GM10847 (cell line): Measurements from ENCODE around the gene OSBP2.

Experiments
- POLR2A ChIP-seq: IDR thresholded peaks from 2 replicates; pipeline ENCODE4 v1.6.1; 2011; ENCODE audit not compliant: insufficient read length; ENCODE audit errors: extremely low read depth

Gene OSBP2

DNA sequence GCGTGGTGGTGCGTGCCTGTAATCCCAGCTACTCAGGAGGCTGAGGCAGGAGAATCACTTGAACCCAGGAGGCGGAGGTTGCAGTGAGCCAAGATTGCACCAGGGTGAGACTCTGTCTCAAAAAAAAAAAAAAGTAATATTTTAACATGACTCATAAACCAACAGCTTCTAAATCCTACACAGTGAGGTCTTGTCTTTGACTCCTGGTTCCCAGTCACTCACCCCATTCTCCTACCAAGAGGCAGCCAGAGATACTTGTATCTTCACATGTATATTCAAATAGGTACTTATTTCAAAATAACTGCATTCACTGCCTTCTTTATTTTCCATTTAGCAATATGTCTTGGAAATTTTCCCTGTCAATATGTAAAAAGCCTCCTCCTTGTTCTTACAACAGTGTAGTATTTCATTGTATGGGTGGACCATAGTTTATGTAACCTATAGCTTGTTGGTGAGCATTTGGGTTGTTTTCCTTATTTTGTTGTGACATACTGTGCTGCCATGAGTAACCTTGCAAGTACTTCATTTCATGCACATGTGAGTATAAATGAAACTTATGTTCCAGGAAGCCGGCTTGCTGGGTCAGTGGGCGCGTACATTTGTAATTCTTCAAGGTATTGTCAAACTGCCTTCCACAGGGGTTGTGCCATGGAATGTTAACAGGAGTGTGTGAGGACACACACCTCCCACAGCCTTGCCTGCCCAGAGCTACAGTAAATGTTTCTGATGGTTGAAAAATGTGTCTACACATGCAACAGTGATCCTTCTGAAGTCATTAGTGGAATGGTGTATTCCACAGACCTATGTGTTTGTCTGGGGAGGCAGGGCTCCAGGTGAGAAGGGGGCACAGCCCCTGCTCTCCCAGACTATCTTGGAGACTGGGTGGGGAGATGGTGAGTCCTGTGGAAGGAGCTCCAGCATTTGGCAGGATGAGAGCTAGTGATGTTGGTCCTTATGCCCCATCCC lies 47.9 kb downstream of the OSBP2 start:
- TF ChIP-seq POLR2A = no peak

DNA sequence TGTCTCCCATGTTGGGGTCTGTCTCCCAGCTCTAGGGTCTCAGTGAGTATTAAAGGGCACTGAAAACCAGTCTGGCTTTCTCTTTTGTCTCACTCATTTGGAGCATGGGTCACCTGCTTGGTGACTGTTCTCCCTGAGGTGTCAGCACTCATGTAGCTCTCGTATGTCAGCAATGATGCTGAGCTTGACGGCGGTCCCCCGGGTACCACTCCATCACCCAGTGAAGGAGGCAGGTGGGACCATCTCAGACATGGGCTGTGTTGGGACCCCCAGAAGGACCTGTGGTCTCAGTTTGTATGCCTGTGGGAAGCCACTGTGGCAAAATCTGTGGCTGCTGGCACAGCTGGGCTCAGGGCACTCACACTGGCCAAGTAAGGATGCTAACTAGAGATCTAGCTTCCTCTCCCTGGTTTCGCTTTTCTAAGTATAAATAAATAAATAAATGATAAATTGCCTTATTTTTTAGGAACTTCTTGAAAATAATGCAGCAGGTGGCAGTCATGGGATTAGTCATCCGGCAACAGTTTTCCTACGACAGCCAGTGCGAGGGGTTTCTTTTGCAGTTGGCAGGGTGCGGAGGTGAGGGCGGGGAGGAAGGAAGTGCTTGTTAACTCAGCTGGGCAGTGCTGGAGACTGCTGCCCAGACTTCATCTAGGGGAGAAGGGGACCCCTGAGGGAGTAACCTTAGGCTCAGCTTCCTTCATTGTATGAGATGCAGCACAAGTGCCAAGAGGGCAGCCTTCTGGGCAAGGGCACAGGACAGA lies 48.8 kb downstream of the OSBP2 start:
- no peak for TF ChIP-seq POLR2A

DNA sequence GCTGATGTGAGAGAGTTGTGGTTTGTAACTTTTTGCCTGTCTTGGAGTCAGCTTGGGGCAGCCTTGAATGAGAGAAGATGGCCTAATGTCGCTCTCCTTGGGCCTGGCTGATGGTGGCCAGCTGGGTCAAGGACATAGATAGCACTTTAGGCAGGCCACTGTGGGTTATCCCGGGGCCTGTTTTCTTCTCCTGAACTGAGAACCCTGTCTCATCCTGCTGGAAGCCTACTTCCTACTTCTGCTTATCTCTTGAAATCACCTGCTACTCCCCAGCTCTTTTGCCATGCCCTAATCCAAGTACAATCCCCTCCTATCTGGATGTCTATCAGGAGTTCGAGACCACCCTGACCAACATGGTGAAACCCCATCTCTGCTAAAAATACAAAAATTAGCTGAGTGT lies 49.5 kb downstream of the OSBP2 start:
- no peak for TF ChIP-seq POLR2A

DNA sequence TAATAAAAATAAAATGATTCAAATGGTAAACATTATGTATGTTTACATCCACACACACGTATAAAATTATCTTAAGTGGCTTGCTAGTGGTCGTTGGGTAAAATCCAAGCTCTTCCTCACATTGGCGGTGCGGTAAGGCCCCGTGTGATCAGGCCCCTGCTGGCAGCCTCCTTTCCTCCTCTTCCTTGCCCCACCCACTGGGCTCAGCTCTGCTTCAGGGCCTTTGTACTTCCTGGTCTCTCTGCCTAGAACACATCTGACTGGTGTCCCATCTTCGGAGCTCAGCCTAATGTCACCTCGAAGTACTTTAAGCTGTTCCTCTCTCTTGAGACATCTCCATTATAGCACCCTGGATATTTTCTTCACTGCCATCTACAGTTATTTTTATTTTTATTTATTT lies 52.8 kb downstream of the OSBP2 start:
- no peak for TF ChIP-seq POLR2A

DNA sequence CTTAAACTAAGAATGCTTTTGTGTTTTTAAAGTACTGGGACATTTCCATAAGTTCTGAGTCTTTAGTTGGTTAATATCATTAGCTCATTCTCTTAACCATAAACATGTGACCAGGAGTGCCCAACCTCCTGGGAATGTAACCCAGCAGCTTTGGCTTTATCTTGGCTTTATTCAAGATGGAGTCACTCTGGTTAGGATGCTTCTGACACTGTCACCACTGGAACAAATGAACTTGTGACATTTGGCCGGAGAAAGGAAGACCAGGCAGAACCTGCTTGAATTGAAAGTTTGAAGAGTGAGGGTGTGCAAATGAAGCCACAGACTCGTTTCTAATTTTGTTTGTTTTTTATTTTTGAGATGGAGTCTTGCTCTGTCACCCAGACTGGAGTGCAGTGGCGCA lies 54.6 kb downstream of the OSBP2 start:
- no peak for TF ChIP-seq POLR2A

DNA sequence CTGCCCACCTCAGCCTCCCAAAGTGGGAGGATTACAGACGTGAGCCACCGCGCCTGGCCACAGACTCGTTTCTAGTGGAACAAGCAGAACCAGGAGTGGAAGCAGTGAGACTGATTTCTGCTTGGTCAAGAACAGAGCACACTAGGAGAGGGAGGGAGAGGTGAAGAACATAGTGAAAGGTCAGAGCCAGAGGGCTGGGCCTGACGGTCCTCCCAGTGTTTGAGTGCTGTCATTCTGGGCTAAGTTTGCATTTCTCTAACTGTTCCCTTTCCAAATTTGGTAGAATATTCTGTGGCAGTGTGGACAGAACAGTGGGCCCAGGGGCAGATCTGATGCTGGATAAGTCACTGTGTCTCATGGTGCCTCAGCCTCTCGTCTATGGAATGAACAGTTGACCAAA lies 55.2 kb downstream of the OSBP2 start:
- TF ChIP-seq POLR2A = no peak

DNA sequence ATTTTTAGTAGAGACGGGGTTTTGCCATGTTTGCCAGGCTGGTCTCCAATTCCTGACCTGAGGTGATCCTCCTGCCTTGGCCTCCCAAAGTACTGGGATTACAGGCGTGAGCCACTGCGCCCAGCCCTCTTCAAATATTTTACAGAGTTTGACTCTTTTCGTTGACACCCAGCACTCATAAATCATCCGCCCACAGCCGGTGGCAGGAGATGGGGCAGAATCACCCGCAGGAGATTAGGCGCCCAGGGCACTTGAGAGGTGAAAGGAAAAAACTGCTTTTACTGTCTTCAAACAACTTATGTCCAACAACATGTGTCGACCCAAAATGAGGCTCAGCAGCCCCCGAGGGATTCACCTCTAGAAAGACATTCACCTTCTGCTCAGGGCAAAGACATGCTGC lies 56.9 kb downstream of the OSBP2 start:
- TF ChIP-seq POLR2A = no peak

DNA sequence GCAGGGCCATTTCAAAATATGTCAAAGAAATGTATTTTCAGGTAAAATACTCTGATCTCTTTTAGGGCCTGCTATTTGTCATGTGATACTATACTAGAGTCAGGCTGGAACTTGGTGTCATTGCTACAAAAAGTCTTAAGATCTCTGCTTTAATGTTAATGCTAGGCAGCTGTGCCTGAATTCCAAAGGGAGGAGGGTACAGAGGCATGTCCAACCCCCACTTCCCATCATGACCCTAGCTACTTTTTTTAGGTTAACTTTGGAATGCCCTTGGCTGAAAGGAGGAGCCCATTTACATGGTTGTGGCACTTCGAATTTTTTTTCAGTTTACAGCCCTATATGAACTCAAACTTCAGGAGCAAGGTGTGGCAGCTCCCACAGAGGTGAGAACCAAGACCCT lies 58.1 kb downstream of the OSBP2 start:
- no peak for TF ChIP-seq POLR2A

DNA sequence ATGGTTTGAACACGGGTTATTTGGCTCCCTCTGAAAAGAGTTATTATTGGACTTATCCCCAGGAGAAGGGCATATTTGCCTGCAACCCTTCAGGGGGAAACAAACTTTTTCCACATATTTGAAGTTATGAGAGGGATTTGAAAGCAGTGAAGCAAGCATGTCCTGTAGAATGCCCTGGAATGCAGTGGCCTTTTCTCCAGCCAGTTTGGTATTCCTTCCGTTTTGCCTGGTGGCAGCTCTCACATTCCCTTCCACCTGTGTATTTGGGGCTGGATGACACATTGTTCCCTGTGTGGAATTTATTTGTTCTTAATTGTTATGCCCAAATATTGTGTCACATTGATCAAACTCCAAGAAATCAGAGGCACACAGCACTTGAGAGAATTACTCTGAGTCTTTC lies 59.0 kb downstream of the OSBP2 start:
- no peak for TF ChIP-seq POLR2A

DNA sequence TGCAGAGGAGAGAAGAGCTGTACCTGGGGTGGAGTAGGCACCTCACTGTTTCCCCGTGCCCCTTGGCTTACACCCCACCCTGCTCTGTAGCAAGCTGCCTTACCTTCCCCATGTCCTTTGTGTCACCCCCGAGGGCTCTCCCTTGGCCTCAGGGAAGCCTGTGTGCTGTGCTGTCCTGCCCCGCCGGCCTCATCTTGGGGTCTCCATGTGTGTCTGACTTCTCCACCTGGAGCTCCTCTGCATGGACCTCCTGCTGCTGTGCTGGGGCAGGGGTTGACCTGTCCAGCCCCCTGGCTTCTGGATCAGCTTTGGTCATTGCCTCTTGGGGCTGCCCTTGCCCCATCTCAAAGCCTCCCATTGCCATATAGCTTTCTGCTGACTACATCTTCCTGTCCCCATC lies 59.8 kb downstream of the OSBP2 start:
- TF ChIP-seq POLR2A = no peak

DNA sequence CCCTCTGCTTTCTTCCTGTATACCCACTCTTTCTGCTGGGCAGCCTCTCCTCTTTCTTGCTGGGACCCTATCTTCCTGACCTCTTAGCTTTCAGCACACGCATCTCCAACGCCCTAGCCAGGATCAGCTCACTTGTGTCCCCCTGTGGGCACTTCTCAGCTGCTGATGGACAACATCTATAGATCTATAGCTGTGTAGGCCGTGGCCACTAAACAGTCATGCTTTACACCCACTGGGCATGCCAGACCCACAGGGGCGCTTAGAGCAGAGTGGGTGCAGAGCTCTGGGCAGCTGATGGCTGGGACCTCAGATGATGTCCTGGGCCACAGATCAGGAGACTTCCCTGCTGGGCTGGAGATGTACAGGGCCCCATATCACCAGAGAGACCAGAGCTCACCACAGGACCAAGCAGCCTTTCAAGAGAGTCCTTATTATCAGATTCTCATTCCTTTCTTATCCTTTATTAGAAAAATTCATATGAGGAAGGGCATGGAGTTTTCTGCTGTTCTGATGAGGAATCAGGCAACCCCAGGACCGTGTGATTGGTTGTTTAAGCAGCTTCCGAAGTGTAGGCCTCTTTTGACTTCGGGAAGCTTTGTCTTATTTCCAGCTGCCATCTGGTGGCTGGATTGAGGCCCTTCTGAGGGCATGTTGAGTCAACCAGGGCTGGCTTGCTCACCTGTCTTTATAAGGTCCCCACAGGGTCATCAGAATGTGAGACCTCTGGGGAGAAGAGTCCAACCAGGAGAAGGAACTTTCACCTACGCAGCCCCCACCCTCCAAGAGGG lies 60.5 kb downstream of the OSBP2 start:
- TF ChIP-seq POLR2A = no peak

DNA sequence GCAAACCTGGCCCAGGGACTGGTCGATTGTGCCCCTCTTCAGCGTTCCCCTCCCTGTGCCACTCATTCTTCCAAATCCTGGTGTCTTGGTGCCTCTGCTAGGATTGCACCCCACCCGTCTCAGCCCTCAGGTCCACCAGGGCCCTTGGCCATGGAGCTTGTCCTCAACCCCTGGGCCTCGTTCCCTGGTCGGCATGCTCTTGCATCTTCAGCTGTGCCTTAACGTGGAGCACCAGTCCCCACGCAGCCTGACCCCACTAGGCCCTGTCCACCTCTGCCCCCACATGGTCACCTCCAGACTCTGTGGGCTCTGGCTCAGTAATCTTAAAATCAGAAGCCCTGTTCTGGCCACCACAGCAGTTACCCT lies 61.1 kb downstream of the OSBP2 start:
- TF ChIP-seq POLR2A = no peak

DNA sequence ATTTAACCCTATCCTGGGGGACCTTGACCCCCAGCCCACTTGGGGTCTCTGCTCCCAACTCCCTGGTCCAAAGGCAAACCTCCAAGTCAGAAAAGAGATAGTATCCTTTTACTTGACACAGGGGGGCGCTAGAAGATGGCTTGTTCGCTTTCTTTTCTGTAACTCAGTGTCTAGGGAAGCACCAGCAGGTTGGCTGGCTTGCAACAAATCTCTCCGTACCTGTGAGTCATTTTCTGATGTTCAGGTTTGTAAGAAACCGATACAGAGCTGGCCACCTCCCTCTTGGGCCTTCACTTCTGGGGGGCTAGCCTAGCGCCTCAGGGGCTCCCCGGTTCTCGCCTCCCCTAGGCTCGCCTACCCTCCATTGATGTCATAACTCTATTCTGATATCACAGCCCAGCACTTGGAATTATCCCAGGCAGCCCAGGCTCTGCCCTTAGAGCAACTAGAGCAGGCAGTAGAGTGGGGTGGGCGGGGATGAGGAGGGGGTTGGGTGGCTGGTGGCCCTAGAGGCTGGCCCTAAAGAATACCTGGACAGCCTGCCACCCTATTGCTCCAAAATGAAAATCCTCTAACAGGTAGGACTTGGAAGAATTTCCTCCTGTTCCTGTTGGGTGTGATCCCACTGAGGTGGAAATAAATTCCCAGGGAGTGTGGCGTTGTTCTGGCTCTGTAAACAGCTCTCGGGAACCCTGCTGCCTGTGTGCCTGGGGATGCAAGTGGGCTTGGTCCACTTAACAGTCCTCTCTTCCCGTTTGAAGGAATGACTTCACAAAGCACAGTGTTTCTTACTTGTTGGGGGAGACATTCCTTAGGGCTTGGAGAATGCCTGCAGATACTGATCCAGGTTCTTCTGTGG lies 69.4 kb downstream of the OSBP2 start:
- TF ChIP-seq POLR2A = no peak

DNA sequence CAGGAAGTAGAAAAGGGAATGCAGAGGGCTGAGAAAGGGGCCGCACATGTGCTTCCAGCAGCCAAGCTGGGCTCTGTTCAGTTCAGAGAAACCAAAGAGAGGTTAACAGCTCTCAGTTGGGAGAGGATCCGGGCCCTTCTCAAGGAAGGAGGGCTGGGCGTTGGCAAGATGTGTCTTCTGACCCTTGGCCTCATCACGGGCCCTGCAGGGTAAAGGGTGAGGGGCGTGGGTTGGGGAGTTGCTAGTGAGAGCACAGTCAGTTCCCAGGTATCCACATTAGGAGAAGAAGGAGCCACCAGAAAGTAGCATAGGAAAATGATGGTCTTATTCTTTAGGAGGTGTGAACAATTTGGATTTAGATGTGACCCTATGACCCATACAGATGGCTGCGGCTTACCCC lies 73.0 kb downstream of the OSBP2 start:
- TF ChIP-seq POLR2A = no peak

DNA sequence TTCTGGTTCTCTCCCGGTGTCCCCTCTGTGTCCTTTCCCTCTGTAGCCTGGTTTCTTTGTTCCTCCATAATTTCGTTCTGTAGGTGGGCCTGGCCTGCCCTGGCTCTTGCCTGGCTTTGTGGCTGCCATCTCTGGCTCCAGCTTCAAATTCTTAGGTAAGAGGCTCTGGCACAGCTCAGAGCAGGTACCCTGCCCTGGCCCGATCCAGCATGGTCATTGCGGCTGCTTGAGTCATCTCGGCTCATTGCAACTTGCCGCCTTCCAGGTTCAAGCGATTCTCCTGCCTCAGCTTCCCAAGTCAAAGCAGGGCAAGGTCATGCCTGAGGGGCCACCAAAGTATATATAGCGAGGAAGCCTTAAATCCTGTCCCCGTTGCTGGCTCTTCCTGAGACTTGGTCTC lies 76.0 kb downstream of the OSBP2 start:
- no peak for TF ChIP-seq POLR2A

DNA sequence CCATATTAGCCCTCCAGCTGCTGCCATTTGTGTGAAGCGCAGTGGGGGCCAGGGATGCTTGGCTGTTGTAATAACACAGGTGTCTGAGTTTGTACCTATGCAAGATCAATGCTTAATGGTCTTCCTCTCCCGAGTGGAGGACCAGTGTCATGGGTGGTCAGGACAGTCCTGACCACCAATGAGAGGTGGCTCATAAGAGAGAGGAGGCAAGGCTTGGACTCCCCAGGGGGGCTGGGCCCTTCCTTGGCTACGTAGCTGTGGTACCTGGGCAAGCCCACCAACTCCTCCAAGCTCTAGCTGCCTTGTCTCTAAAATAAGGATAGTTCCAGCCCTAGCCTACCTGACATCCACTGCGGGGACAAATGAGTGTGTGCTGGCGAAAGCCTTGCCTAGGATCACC lies 79.2 kb downstream of the OSBP2 start:
- TF ChIP-seq POLR2A = no peak
